Measurements from ENCODE around the gene POLQ.

DNA sequence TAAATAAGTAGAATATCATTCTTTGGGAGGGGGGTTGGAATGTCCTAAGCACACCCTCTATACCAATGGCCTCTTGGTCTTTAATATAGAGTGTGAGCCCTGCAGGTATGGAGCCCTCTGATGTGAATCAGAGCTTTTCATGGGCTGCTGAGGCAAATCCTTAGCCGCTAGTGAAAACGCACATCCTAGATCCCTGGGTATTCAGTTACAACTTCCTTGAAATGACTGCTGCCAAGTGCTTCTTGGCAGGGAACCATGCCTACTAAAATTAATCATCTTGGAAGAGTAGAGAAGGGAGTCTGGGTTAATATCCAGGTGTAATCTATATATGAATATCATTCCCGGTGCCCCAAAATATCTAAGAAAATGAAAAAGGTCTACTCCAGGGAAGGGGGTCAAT lies 109.1 kb downstream of the POLQ start:
- TF ChIP-seq EZH2 (IDR thresholded peaks at IDR 0.05; ENCODE audit: borderline replicate concordance, low read depth, low read length, poor library complexity, severe bottlenecking) = no peak
- TF ChIP-seq, protein P1, sequence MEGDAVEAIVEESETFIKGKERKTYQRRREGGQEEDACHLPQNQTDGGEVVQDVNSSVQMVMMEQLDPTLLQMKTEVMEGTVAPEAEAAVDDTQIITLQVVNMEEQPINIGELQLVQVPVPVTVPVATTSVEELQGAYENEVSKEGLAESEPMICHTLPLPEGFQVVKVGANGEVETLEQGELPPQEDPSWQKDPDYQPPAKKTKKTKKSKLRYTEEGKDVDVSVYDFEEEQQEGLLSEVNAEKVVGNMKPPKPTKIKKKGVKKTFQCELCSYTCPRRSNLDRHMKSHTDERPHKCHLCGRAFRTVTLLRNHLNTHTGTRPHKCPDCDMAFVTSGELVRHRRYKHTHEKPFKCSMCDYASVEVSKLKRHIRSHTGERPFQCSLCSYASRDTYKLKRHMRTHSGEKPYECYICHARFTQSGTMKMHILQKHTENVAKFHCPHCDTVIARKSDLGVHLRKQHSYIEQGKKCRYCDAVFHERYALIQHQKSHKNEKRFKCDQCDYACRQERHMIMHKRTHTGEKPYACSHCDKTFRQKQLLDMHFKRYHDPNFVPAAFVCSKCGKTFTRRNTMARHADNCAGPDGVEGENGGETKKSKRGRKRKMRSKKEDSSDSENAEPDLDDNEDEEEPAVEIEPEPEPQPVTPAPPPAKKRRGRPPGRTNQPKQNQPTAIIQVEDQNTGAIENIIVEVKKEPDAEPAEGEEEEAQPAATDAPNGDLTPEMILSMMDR (conservative IDR thresholded peaks at IDR 0.05; ENCODE audit: low read depth, low read length) = no peak
